SK-N-SH treated with all-trans-retinoic acid at 6 μM for 48 hours (cell line): ENCODE measurements around the gene CLEC3B.

Experiments
- ATAC-seq: fragments of 200-7000 bp; cut with Tn5 transposase; 3 replicates; pipeline ENCODE4 v1.9.1; 2020; ENCODE audit warnings: mild to moderate bottlenecking, moderate library complexity
- ARNTL ChIP-seq: fragments of 450-650 bp; formaldehyde crosslinking; IDR thresholded peaks from 2 replicates; pipeline ENCODE4 v1.5.0; 2020; ENCODE audit warnings: low read depth, mild to moderate bottlenecking, moderate library complexity, borderline replicate concordance
- BACH2 ChIP-seq: fragments of 250-450 bp; sonication (Bioruptor Pico); IDR thresholded peaks from 2 replicates; pipeline ENCODE4 v1.9.0; 2021; ENCODE audit warnings: mild to moderate bottlenecking, borderline replicate concordance
- CREB5 ChIP-seq: fragments of 250-450 bp; sonication (Bioruptor Pico); IDR thresholded peaks from 2 replicates; pipeline ENCODE4 v1.5.1; 2020; ENCODE audit warnings: low read depth, mild to moderate bottlenecking, moderate library complexity
- CSDC2 ChIP-seq: fragments of 250-450 bp; sonication (Bioruptor Pico); IDR thresholded peaks from 2 replicates; pipeline ENCODE4 v1.5.0; 2020; ENCODE audit warnings: mild to moderate bottlenecking, moderate library complexity
- CSRNP3 ChIP-seq: fragments of 250-450 bp; sonication (Bioruptor Pico); IDR thresholded peaks from 2 replicates; pipeline ENCODE4 v1.5.1; 2021; ENCODE audit warnings: mild to moderate bottlenecking, moderate library complexity
- GLIS3 ChIP-seq: fragments of 250-450 bp; sonication (Bioruptor Pico); IDR thresholded peaks from 2 replicates; pipeline ENCODE4 v1.5.0; 2020; ENCODE audit warnings: mild to moderate bottlenecking, moderate library complexity
- ISL1 ChIP-seq: fragments of 250-450 bp; sonication (Bioruptor Pico); IDR thresholded peaks from 2 replicates; pipeline ENCODE4 v2.1.2; 2022; ENCODE audit warnings: mild to moderate bottlenecking, moderate library complexity
- OSR1 ChIP-seq: fragments of 250-450 bp; sonication (Bioruptor Pico); IDR thresholded peaks from 2 replicates; pipeline ENCODE4 v1.8.0; 2022; ENCODE audit warnings: moderate library complexity, mild to moderate bottlenecking, inconsistent platforms
- PATZ1 ChIP-seq: fragments of 250-450 bp; sonication (Bioruptor Pico); IDR thresholded peaks from 2 replicates; pipeline ENCODE4 v1.8.0; 2020; ENCODE audit warnings: mild to moderate bottlenecking, moderate library complexity, borderline replicate concordance
- POU6F1 ChIP-seq: fragments of 250-450 bp; sonication (Bioruptor Pico); IDR thresholded peaks from 2 replicates; pipeline ENCODE4 v1.8.0; 2021; ENCODE audit warnings: low read depth, mild to moderate bottlenecking, moderate library complexity, borderline replicate concordance
- PPARA ChIP-seq: fragments of 250-450 bp; sonication (Bioruptor Pico); IDR thresholded peaks from 2 replicates; pipeline ENCODE4 v1.5.0; 2020; ENCODE audit warnings: mild to moderate bottlenecking, borderline replicate concordance
- RARB ChIP-seq: fragments of 250-450 bp; sonication (Bioruptor Pico); IDR thresholded peaks from 2 replicates; pipeline ENCODE4 v1.8.0; 2021; ENCODE audit warnings: mild to moderate bottlenecking, moderate library complexity
- SNAI2 ChIP-seq: fragments of 250-450 bp; sonication (Bioruptor Pico); IDR thresholded peaks from 2 replicates; pipeline ENCODE4 v1.5.0; 2020; ENCODE audit warnings: mild to moderate bottlenecking, moderate library complexity
- TCF4 ChIP-seq: fragments of 250-450 bp; sonication (Bioruptor Pico); IDR thresholded peaks from 2 replicates; pipeline ENCODE4 v1.8.0; 2021; ENCODE audit warnings: mild to moderate bottlenecking, moderate library complexity, borderline replicate concordance
- TSHZ2 ChIP-seq: fragments of 250-450 bp; sonication (Bioruptor Pico); IDR thresholded peaks from 2 replicates; pipeline ENCODE4 v1.5.0; 2020; ENCODE audit warnings: mild to moderate bottlenecking, moderate library complexity
- ZC3H10 ChIP-seq: fragments of 250-450 bp; sonication (Bioruptor Pico); IDR thresholded peaks from 2 replicates; pipeline ENCODE4 v1.5.1; 2021; ENCODE audit warnings: mild to moderate bottlenecking, moderate library complexity
- ZFP30 ChIP-seq: fragments of 450-650 bp; formaldehyde crosslinking; IDR thresholded peaks from 2 replicates; pipeline ENCODE4 v1.5.0; 2022; ENCODE audit warnings: mild to moderate bottlenecking, moderate library complexity
- ZNF565 ChIP-seq: fragments of 450-650 bp; formaldehyde crosslinking; conservative IDR thresholded peaks from 2 replicates; pipeline ENCODE4 v1.5.0; 2020; ENCODE audit warnings: low read depth, mild to moderate bottlenecking, moderate library complexity
- ZNF70 ChIP-seq: fragments of 450-650 bp; formaldehyde crosslinking; IDR thresholded peaks from 2 replicates; pipeline ENCODE4 v1.5.0; 2020; ENCODE audit warnings: mild to moderate bottlenecking, moderate library complexity

Gene CLEC3B

GRCh38 chr3:45029661-45030060 lies 3.6 kb downstream of the CLEC3B start (continued):
- TF ChIP-seq ZC3H10 (CRISPR knock-in tag) (no peak), SNAI2 (no peak), CREB5 (CRISPR knock-in tag) (no peak)

- no peak for ATAC-seq
- TF ChIP-seq ZNF70 (CRISPR knock-in tag) (no peak), GLIS3 (CRISPR knock-in tag) (no peak), ZFP30 (no peak), POU6F1 (CRISPR knock-in tag) (no peak), PATZ1 (CRISPR knock-in tag) (no peak), ISL1 (CRISPR knock-in tag) (no peak), ZC3H10 (CRISPR knock-in tag) (no peak), CSRNP3 (CRISPR knock-in tag) (no peak)
These were observed 5.4 kb downstream of the CLEC3B start for GRCh38 chr3:45031531-45031930.

- TF ChIP-seq OSR1 (CRISPR knock-in tag): no peak
- ATAC-seq: no peak
These were observed 6.0 kb downstream of the CLEC3B start for GRCh38 chr3:45032113-45032512.

GRCh38 chr3:45033791-45034190 lies 7.7 kb downstream of the CLEC3B start:
- no peak for ATAC-seq
- TF ChIP-seq PPARA (CRISPR knock-in tag): no peak
- no peak for TF ChIP-seq CSDC2 (CRISPR knock-in tag)
- TF ChIP-seq ARNTL: no peak
- TF ChIP-seq ZNF565 (CRISPR knock-in tag): no peak
- no peak for TF ChIP-seq TCF4
- TF ChIP-seq RARB: no peak
- no peak for TF ChIP-seq TSHZ2
- TF ChIP-seq SNAI2: no peak
- no peak for TF ChIP-seq ZFP30
- TF ChIP-seq ZC3H10 (CRISPR knock-in tag): no peak
- TF ChIP-seq BACH2 (CRISPR knock-in tag): no peak
- TF ChIP-seq ISL1 (CRISPR knock-in tag): no peak
- TF ChIP-seq OSR1 (CRISPR knock-in tag): no peak
- no peak for TF ChIP-seq POU6F1 (CRISPR knock-in tag)
- TF ChIP-seq PATZ1 (CRISPR knock-in tag): no peak
- TF ChIP-seq CREB5 (CRISPR knock-in tag): no peak
- no peak for TF ChIP-seq CSRNP3 (CRISPR knock-in tag)
